Stromal cell of bone marrow (primary cell): ENCODE results near the gene P4HB.

Experiments used
- DNase-seq: peaks from one replicate; pipeline ENCODE4 v3.0.0-alpha.2; 2012; ENCODE audit warnings: low read depth

Gene P4HB

GRCh38 chr17:81898029-81898866 is 37.9 kb upstream of the P4HB start:
- DNase-seq = peak; percentile 84

DNA sequence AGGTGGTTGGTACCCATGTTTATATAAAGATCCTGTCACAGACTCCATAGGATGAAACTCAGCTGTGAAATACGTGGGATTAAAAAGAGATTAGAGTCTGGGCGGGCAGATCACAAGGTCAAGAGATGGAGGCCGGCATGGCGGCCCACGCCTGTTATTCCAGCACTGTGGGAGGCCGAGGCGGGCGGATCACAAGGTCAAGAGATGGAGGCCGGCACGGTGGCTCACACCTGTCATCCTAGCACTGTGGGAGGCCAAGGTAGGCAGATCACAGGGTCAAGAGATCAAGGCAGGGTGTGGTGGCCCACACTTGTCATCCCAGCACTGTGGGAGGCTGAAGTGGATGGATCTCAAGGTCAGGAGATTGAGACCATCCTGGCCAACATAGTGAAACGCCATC is 35.1 kb upstream of the P4HB start:
- DNase-seq = no peak

DNA sequence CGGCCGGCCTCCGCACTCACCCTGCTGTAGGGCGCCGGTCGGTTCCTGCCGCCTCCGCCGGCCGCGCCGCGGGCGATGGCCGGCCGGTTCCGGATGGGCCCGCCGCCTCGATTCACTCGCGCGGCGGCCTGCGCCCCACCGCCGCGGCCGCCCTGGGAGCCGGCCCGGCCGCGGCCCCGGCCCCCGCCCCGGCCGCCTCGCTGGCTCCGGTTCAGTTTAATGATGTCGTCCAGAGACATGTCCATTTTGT is 30.9 kb upstream of the P4HB start:
- DNase-seq = no peak

- DNase-seq = no peak
Measured at GRCh38 chr17:81890447-81891302, 30.3 kb upstream of the P4HB start.

DNA sequence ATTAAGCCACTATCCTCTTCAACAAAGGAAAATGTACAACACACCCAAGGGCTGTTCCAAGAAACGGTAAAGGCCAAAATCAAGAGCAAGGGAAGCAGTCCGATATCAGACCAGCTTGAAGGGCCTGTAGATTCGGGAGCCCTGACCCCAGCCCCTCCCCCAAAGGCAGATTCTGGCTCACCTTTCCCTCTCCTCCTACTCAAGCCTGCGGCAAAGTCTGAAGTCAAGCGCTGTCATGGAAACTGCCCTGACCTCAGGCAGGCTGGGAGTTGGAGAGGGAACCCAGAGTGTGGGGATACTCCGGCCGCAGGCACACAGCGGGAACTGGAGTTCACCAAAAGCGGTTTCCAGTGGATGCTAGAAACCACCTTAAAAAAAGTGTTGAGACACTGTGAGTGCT is 29.3 kb upstream of the P4HB start:
- DNase-seq = no peak

- DNase-seq = no peak
Measured at GRCh38 chr17:81888988-81889595, 28.8 kb upstream of the P4HB start.

- DNase-seq = no peak
Measured at GRCh38 chr17:81888105-81888987, 28.0 kb upstream of the P4HB start.

- no peak for DNase-seq
Measured at GRCh38 chr17:81885869-81886548, 25.7 kb upstream of the P4HB start.

- no peak for DNase-seq
Measured at GRCh38 chr17:81885454-81885853, 25.1 kb upstream of the P4HB start.

DNA sequence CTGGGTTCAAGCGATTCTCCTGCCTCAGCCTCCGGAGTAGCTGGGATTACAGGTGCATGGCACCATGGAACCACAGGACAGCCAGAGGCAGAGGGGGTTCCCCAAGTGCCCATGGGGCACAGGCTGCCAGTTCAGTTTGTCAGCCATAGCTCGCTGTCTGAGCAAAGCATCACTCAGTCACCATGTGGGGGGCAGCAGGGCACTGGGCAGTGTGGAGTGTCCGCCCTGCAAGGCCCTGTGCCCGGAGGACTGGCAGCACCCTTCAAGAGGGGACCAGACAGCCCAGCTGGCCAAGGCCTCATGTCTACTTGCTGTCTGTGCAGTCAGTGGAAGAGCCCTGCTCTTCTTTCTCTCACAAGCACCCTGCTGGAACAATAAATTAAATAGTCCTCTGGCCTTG is 24.6 kb upstream of the P4HB start:
- DNase-seq = no peak

- peak; percentile 52 for DNase-seq
Measured at GRCh38 chr17:81884520-81884919, 24.2 kb upstream of the P4HB start.

DNA sequence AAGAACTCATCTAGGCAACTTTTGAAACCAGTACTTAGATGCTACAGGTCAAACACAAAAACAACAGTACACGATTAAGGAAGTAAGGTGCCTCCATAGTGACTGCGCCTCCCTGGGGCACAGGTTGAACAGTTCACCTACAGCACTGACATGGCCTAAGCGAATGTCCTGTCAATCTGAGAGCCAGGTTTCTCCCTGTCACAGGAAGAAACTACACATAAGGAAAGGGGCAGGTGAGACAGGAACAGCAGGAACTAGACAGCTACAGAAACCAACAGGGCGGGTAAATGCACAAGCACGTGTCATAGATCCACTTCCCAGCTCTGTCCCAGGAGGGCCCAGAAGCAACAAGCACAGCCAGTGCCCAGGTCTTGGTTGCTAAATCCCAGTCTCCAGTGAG is 18.8 kb upstream of the P4HB start:
- DNase-seq = no peak

DNA sequence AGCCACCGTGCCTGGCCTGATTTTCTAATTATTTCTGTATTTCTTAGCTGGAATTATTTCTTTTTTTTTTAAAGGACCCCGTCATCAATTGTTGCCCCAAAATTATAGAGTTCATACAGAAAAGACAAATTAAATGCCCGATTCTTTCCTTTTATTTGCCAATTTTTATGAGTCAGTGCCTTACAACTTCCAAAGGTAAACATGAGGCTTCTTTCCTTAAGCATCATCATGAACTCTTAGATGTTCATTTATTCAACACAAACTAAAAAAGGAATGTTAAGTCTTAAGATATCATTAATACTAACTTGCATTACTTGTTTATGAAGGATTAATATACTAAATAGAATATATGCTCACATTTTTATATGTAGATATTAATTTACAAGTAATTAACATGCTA is 18.0 kb upstream of the P4HB start:
- no peak for DNase-seq

DNA sequence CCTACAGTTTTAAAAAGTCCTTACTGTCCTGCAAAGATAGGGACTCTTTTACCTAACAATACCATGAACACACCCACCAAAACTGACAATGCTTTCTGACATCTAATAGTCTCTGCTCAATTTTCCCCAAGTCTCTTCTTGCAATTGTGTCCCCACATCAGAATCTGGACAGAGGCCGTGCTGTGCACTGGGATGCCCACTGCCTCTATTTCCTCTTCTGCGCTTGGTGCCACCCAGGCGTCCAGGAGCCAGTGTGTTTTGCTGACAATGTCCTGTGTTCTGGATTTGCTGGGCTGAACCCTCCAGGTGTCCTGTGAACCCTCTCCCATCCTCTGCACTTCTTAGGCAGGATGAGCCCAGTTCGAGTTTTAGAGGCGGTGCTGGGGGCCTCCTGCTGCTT is 17.2 kb upstream of the P4HB start:
- no peak for DNase-seq

GRCh38 chr17:81871387-81872230 is 11.3 kb upstream of the P4HB start:
- DNase-seq = peak; percentile 71

- DNase-seq = no peak
Measured at GRCh38 chr17:81870981-81871386, 10.6 kb upstream of the P4HB start, which contains the start of gene ARHGDIA. Gene ARHGDIA, minus strand, starts transcription at chr17:81871337. Its CDS starts 1,407 bp downstream, at chr17:81869930.

- DNase-seq = no peak
Measured at GRCh38 chr17:81870131-81870980, 10.0 kb upstream of the P4HB start.

DNA sequence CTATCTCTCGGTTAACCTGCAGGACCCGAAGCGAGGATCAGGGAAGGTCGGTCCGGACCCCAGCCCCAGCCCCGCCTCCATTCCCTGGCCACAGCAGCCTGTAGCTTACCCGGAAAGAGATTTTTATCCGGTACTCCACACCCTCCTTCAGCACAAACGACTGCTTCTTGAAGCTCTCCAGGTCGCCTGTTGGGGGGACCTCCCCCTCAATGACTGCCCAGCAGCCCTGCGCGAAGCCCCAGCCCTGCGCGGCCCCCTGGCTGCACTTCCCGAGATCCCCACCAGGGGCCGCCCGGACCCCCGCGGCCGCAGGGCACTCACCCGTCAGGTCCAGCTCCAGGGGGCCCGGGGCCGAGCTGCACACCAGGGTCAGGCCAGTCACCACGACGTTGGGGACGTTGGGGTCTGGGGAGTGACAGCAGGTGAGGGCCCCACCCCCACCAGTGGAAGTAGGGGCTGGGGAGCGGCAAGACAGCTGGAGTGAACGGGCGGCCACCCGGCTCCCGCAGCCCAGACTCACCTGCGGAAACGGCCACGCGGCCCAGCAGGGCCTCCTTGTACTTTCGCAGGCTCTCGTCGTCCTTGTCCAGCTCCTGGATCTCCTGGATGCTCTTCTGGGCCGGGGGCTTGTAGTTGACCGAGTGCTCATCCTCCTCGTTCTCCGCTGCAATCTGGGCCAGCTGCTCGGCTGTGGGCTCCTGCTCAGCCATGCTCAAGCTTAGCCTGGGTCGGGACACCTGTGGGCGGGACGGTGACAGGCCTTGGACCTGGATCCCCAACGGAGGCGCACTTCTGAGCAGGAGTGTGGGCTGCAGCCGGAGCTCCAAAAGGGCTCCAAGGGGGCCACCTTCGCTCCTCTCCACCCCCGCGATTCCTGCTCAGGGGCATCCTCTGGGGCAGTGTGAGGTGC is 9.1 kb upstream of the P4HB start:
- no peak for DNase-seq
